NCI-H2081 (cell line): ENCODE data around the gene ONECUT3.
"Not testable (repeated sequence)": the region's sequence is repeated elsewhere in the genome, so short reads cannot be mapped to it uniquely, and the experiment has no call there.

Experiments
- DNase-seq, 2 experiments: peaks; one replicate each; lab custom pipeline; 2025; lab: John Stamatoyannopoulos, UW

ONECUT3 gene

GRCh38 chr19:1755467-1756171 is 2.3 kb downstream of the ONECUT3 start:
- DNase-seq = no peak

DNA sequence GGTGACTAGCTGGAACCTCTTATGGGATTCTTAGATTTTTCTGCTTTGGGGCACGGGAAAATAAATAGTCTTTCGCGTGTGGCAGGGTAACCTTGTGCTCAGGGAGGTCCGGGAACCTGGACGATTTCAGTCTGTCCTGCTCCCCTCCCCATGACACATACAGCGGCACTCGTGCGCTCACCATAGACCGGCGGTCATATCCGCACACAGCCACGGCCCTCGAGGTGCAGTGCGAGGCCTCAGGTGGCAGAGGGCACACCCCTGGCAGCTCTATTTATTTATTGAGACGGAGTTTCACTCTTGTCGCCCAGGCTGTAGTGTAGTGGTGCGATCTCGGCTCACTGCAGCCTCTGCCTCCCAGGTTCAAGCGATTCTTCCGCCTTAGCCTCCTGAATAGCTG is 3.0 kb downstream of the ONECUT3 start:
- no peak for DNase-seq

DNA sequence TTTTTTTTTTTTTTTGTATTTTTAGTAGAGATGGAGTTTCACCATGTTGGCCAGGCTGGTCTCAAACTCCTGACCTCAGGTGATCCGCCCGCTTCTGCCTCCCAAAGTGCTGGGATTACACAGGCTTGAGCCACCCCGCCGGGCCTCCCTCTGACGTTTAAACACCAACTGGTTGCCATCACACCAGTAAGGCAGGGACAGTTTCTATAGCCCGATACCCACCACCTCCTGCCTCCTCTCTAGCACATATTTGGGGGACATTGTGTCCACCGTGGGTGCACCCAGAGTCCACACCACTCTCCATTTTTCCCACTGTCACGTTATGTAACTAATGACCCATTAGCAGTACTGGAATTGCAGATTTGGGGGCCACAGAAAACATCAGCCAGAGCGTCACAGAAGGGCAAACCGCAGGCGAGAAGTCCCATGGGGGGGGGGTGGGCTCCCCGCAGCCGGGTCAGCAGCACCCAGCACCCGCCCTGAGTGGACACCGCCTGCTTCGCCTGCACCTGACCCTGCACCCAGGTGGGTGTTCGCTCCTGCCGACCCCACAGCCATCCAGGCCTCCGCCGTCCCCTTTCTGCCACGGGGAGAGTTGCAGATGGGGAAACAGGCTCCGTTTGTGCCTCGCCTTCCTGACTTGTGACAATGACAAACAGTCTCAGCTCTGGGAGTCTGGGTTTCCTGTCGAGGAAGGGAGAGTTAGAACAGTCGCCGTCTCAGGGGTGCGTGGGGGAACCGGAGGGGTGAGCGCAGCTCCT is 3.6 kb downstream of the ONECUT3 start:
- no peak for DNase-seq

- DNase-seq = no peak
Measured at GRCh38 chr19:1757468-1758230, 4.3 kb downstream of the ONECUT3 start.

DNA sequence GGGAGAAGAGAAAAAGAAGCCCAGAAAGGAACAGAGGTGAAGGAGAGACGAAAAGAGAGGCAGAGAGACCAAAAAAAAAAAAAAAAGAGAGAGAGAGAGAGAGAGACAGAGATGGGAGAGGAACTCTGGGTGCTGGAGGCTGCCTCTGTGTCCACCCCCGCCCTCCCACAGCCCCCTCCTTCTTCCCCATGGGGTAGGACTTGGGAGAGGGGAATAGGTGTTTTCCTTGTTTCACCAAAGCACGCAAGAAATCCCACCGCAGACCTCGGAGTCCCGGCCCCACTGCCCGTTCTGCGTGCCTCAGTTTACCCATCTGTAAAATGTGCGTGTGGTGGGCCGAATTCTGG is 4.9 kb downstream of the ONECUT3 start:
- no peak for DNase-seq

DNA sequence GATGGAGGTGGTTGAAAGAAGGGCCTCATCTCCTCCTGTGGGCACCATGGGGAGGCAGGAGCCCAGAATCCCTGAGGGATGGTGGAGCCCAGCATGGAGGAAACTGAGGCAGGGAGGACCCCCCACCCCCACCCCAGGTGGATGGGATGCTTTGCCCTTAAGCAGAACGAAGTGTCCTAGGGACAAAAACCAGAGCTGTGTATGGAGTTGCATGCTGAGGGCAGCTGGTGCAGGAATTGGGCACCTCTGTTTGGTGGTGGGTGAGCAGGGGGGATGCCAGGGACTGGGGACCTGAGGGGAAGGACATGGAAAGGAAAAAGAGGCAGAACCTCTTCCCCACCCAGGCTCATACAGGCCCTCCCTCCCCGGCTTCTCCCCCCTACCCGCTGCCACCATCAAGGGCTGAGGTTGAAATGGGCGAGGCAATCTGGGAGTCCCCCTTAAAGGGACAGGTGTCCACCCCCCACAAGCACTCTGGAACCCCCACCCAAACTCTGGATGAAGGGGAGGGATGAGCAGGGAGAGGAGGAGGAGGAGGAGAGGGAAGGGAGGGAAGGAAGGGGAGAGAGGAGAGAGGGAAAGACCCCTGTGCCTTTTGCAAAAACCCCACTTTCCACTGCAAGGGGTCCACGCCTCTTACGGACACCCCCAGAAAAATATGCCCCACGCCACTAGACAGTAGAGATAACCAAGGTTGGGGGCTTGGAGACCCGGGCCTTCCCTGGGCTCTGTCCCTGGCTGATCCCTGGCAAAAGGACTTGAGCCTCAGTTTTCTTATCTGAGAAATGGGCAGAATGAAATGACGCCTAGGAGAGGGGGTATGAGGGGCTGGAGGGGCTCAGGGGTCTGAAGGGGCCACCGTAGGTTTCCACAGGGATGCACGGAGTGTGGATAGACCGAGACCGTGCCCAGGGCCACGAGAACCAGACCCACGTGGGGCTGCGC is 5.9 kb downstream of the ONECUT3 start:
- DNase-seq = no peak

DNA sequence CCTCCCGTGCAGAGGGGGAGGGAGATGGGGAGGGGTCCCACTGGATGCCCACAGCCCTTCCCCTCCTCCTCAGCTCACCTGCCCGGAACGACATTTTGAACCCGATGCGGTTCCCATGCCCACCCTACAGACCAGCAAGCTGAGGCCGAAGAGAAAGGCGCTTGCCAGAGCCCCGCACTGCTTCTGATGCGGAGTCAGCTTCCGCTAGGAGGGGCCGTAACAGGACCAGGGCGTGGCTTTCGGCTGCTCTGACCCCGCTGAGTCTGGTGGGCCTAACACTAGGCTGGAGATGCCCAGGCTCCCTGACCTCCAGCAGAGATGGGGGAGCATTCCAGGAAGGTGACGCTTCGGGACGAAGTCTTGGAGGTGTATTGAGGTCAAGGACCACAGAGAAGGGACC is 6.7 kb downstream of the ONECUT3 start:
- no peak for DNase-seq

DNA sequence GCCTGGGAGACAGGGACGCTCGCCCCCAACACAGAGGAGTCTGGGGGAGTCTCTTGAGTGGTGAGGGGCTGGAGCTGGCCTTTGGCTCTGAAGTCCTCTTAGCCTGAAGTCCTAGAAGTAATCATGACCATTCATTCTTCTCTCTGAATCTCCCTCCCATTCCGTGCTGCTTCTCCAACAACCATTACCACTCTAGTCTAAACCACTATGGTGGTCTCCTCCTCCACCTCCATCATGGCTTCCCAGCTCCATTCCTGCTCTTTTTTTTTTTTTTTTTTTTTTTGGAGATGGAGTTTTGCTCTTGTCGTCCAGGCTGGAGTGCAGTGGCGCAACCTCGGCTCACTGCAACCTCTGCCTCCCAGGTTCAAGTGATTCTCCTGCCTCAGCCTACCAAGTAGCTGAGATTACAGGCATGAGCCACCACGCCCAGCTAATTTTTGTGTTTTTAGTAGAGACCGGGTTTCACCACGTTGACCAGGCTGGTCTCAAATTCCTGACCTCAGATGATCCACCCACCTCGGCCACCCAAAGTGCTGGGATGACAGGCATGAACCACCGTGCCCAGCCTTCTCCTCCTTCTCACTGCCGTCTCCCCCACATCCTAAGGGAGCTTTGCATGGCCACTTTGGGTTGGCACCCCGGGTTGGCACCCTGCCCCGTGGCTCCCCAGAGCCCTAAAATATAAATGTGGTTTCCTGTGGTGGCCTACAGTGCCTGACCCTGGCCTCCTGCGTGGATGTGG is 7.7 kb downstream of the ONECUT3 start:
- DNase-seq = not testable (repeated sequence)

- DNase-seq = no peak
Measured at GRCh38 chr19:1761528-1762242, 8.4 kb downstream of the ONECUT3 start.

DNA sequence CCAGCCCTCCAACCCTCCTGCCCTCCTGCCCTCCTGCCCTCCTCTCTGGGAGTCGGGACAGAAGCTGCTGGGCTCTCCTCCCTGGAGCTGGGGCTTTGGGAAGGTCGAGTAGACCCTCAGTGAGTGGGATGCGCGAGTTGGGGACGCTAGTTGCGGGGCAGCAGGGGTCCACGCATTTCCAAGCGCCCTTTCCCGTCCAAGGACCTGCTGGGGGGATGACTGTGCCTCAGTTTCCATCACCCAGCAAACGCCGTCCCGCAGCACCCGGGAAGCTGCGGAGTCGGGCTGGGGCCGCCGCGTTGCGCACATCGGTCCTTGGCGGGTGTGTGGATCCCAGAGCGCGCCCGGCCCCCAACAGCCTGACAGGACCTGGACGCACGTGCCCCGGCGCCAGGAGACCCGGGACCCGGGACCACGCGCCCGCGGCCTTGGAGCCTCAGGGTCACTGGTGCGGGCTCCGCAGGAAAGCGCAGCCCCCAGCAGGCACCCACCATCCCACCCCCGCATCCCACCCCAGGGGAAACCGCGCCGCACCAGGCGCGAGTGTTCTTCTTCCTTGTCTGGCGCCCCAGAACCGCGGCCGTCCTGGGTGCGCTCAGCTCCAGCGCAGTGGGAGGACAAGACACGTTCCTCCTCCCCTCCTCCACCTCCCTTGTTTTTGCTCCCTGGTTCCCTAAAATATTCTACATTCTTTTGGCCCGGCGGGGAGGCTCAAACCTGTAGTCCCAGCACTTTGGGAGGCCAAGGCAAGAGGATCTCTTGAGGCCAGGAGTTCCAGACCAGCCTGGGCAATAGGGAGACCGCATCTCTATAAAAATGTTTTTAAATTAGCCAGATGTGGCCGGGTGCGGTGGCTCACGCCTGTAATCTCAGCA is 9.2 kb downstream of the ONECUT3 start:
- DNase-seq = no peak

DNA sequence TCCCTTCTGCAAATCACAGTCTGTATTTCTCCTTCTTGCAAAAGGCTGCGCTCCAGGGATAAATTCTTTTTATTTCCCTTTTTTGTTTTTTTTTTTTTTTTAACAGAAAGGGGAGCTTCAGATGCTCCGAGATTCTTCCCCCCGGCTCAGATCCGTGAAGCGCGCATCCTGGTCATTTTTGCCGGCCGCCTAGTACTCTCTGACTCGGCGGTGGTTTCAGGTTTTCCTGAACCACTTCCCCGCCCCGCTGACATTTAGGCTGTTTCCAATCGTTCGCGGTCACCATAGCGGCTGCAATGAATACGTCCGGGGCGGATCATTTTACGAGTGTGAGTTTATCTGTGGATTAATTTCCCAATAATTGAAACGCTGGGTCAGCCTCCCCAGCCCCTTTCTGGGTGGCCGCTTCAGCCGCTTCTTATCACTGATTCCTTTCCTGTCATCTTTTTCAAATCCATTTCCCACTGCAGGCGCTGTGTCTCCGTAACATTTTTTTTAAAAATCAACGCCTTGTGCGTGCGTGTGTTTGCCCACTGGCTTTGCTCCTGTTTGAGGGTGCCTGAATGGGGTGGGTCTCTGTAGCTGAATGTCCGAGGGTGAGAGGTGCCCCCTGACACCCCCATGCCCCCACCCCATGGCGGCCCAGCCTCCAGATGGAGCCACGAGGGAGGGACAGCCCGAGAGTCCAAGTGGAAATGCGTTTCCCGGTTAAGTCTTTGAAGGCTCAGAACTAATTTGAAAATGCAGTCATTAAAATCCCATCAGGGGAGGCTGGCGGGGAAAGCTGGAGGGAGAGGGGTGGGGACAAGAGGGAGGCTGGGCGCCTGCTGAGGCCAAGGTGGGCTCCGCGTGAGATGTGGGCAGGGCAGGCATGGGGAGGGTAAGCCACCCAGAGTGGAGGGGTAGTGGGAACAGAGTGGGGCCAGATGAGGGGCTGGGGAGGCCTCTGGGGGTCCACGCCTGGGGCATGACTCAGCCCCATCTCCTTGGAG is 10.6 kb downstream of the ONECUT3 start:
- no peak for DNase-seq

DNA sequence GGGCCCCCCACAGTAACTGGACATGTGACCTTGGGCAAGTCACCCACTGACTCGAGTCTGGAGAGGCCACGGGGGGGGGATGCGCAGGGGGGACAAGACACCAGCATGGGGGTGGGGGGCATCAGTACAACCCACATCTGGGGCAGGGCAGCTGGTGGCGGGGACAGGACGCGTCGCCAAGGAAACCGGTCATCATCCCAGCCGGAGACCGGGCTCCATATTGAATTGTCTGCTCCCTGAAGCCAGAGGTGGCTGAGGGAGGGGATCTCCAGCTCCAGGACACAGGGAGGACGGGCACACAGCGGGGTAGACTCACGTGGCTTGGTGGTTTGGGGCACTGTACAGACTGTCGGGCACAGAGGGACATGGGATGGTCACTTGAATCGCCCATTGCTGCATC is 11.4 kb downstream of the ONECUT3 start:
- DNase-seq = no peak

- no peak for DNase-seq
Measured at GRCh38 chr19:1765232-1765903, 12.1 kb downstream of the ONECUT3 start.

GRCh38 chr19:1765904-1766799 is 12.8 kb downstream of the ONECUT3 start:
- DNase-seq = no peak

DNA sequence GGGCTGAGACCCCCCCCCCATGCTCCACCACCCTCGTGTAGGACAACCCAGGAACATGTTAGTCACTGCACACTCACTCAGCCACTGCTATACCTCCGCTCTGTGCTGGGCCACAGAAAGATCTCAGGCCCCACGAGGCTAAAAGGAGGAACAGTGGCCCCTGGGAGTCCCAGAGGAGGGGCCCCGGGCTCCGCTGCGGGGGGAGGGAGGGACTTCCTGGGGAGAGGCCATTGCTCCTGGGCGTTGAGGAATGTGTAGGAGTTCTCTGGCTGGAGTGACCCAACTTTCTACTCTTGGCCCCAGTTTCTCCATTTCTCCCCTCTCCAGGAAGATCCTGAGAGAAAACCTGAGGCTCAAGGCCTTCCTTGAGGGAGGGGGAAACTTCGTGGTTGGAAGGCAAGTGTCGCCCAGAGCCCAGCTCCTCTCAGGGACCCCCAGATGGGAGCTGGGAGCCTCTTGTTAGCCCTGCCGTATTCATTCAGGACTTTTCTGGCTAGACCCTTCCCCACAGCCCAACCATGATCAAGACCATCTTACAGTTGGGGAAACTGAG is 13.6 kb downstream of the ONECUT3 start:
- DNase-seq = no peak

DNA sequence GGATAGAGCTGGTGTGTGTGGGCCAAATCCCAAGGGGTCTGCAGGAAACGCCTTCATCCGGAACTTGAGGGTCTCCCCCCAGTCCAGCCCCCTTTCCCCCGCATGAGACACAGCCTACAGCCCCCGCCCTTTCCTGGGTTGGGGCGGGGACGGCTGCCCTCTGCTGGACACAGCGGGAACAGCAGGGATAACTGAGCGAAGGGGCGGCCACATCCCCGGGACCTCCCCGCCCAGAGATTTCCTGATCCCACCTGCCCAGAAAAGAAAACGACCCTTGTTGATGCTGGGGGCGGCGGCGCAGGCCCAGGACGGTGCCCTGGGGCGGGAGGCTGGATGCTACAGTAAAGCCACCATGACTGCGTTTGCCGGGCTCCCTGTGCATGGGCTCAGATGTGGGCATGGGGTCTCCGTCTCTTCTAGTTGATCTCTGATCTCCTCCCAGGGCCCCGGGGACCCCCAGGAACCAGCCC is 14.2 kb downstream of the ONECUT3 start:
- DNase-seq = no peak
